CD4-positive, alpha-beta T cell treated with Interleukin-6 at 100 ng/mL for 8 hours (primary cell): ENCODE measurements around the gene SLC30A7.
A peak's percentile ranks its signal among the peaks of the same experiment; 100 is the strongest.

Source experiments
- DNase-seq: peaks from one replicate; pipeline ENCODE4 v3.0.0-alpha.2; 2020; ENCODE audit warnings: mixed read lengths, low spot score

The SLC30A7 gene

GRCh38 chr1:100982793-100983192 is 86.9 kb downstream of the SLC30A7 start:
- no peak for DNase-seq

DNA sequence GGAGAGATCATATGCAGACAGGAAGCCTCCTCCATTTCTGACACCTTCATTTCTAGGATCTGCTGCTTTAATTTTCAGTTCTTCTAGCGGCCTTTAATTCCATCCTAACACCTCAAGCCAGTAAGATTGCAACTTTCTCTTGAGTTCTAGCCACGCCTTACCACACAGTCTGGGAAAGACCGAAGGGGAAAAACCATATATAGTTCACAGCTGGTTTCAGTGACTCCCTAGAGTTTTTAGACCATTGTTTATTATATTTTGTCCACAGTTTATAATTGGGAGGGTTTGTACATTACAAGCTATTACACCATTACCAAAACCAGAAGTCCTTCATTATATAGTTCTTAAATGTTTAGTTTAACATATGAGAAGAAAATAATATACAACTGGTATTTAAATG is 92.2 kb downstream of the SLC30A7 start:
- DNase-seq, result no peak

DNA sequence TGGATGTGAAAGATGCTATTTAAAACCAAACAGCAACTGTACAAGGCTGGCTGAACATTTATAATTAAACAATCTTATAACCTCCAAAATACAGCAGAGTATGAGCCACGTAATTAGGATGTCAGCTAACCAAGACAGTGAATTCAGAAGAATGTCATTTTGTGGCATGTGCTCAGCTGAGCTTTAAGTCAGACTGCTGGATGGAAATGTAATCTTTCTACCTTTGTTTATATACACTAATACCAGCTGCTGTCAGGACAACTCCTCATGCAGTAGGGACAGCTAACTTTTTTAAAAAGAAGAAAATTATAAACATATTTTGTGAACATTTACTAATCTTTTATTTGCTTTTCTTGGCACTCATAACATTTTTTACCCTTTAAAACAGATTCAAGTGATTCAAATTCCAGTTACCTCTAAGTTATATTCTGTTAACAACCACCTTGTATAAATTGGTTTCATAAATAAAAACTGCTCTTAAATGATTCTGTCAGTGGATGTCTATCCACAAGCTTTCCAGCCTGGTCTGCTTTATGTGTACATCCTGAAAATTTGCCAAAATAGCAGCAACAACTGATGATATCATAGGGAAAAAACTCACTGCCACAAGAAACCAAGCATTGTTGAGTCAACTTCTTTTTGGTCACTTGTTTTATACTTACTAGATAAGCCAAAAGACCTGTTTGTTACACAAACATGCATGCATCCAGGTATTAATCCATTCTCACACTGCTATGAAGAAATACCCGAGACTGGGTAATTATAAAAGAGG is 93.6 kb downstream of the SLC30A7 start:
- DNase-seq, result no peak

GRCh38 chr1:100995198-100995988 is 99.5 kb downstream of the SLC30A7 start:
- DNase-seq, result no peak

DNA sequence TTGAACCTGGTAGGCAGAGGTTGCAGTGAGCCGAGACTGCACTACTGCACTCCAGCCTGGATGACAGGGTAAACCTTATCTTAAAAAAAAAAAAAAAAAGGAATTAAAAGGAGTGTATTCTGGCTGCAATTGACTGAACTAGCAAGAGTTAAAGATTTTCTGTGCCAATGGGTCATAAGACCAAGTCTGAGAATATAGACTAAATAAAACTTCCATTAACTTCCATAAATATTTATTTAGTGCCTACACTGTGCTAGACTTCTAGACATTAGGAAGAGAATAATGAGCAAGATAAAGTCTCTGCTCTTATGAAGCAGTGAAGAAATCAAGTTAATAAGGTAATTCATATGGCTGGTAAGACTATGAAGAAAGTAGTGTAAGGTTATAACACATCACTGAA is 102.5 kb downstream of the SLC30A7 start:
- no peak for DNase-seq

GRCh38 chr1:101000131-101000873 is 104.4 kb downstream of the SLC30A7 start:
- DNase-seq, result no peak

- no peak for DNase-seq
Measured at GRCh38 chr1:101002551-101002950, 106.7 kb downstream of the SLC30A7 start.

- no peak for DNase-seq
Measured at GRCh38 chr1:101003012-101003650, 107.2 kb downstream of the SLC30A7 start.

GRCh38 chr1:101004061-101004460 is 108.2 kb downstream of the SLC30A7 start:
- no peak for DNase-seq

DNA sequence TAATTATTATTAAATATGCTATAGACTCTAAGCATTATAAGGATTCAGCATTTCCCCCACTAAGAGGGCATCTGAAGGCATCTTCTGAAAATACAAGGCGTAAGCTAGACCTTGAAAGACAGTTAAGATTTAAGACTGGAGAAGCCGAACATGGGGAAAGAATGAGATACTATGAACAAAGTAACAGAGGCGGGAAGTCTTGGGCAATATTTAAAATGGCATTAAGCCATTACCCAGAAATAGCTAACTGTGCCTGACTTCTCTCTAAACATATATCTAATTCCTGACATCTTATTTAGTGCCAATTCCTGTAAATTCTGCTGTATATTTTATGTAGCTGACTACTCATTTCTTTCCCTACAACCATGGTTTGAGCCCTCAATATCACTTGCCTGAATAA is 108.8 kb downstream of the SLC30A7 start:
- DNase-seq, result no peak

GRCh38 chr1:101005183-101005582 is 109.3 kb downstream of the SLC30A7 start:
- DNase-seq, result no peak

DNA sequence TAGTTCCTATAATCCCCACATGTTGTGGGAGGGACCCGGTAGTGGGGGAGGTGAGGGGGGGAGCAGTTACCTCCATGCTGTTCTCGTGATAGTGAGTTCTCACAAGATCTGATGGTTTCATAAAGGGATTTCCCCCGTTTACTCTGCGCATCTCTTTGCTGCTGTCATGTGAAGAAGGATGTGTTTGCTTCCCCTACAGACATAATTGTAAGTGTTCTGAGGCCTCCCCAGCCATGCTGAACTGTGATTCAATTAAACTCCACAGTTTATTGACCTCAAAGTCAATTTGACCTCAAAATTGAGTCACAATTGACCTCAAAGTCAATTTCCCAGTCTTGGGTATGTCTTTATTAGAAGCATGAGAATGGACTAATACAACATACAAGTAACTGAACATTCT is 110.0 kb downstream of the SLC30A7 start:
- DNase-seq, result peak; percentile 7

DNA sequence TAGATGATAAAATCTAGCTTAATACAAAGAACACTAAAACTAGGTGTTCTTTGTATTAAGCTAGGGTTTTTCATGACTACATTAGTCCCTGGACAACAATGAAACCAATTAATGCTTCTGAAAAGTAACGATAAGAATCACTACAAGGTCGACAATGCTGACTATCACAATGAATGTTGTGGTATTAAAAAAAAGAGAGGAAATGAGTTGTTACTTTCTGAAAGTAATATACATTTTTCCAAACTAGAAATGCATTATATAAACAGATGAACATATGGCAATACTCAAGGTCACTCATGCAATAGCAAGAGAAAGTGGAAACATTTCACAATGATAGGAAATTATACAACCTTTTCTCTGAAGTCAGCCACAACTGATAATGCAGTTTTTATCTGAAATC is 110.7 kb downstream of the SLC30A7 start:
- no peak for DNase-seq

DNA sequence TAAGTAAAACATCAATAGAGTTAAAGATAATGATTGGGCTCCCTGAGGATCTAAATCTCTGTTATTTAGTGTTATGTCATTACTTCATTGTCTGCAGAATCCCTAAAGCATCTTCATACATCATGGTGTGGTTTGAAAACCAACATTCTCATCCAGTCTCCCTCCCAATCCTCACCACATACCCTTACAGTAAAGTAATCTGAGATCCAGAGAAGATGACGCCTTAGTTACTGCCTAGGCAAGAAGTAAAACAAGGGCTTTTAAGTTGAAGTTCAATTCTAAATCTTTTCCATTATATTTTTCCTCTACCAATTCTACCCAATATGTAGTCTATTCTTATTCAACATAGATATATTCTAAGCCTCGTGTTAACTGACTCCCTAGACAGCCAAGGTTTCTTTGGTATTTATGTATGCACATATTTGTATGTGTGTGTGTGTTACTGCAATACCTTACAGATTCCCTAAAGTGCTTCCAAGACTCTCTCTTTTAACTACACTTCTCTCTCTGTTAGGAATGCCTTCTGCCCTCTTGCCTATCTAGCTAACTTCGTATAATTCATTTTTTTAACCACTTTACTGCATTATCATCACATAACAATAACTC is 112.4 kb downstream of the SLC30A7 start:
- DNase-seq, result no peak

GRCh38 chr1:101013776-101014175 is 117.9 kb downstream of the SLC30A7 start:
- no peak for DNase-seq

GRCh38 chr1:101017448-101017847 is 121.6 kb downstream of the SLC30A7 start:
- no peak for DNase-seq

DNA sequence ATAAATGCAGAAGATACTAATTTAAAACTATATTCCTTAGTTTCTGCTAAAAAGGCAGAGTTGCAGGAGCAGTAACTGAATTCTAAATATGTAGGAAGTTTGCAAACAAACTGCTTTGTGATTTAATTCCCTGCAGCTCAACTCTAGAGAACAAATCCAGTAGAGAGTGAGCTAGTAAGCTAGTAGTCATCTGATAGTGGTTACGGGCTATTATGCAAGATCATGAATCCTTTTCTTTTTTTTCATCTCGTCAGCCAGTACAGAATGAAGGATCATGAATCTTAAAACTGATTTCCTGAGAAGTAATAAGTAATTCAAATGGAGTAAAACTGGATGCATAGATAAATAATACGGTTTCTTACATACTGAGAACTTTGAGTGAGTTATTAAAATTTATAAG is 126.4 kb downstream of the SLC30A7 start:
- DNase-seq, result no peak

DNA sequence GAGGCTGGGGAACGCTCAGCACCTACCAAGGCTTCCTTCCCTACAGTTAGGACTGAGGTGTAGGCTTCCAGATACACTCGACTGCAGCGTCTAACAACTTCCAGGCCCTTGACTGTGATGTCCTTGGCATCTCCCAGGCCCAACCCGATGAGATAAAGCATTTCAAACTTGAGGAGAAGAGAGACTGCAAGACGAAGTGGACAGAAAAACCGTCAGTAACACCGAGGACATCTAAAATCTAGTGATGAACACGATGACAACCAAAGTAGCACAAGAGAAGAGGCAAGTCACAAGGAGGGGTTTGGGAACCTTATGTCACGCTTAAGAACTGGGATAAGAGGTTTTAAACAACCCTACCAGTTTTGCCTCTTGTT is 129.4 kb downstream of the SLC30A7 start:
- DNase-seq, result peak; percentile 4

- peak; percentile 86 for DNase-seq
Measured at GRCh38 chr1:101025657-101026429, 130.0 kb downstream of the SLC30A7 start, which contains the start of gene DPH5. Gene DPH5, minus strand, starts transcription at chr1:101025784. Its CDS starts 341 bp downstream, at chr1:101025443.

DNA sequence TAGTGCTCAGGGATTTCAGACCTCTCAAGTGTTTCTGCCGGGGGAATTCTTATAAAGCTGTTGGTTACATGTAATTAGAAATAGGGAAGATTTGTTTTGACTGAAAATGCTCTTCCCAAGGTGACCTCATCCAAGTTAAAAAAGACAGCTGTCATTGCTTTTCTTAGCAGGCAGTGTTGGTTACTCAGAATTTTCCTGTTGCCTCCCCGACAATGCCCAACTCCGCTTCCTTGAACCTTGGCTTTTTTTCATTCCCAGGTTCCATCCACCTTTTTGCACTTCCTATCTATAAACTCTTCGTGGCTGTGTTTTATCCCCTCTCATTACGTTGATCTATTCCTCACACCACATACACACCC is 130.5 kb downstream of the SLC30A7 start:
- DNase-seq, result no peak

GRCh38 chr1:101027194-101027772 is 131.4 kb downstream of the SLC30A7 start:
- DNase-seq, result no peak
